ENCODE measurements around the gene PSMC4.

The PSMC4 gene

GRCh38 chr19:39970675-39971379 lies at the start of gene PSMC4:
Gene PSMC4 (plus strand): TSS chr19:39971165. CDS start chr19:39971203, 38 bp downstream.
- peak; percentile 99 for DNase-seq

GRCh38 chr19:39923862-39924261 lies 47.1 kb upstream of the PSMC4 start:
- DNase-seq, result no peak

GRCh38 chr19:39924389-39924788 lies 46.6 kb upstream of the PSMC4 start:
- no peak for DNase-seq

GRCh38 chr19:39924952-39925351 lies 46.0 kb upstream of the PSMC4 start:
- DNase-seq, result no peak

- no peak for DNase-seq
Measured at GRCh38 chr19:39926170-39926760, 44.7 kb upstream of the PSMC4 start.

- DNase-seq, result no peak
Measured at GRCh38 chr19:39927076-39927475, 43.9 kb upstream of the PSMC4 start.

- DNase-seq, result no peak
Measured at GRCh38 chr19:39927524-39928356, 43.2 kb upstream of the PSMC4 start.

GRCh38 chr19:39928357-39928725 lies 42.6 kb upstream of the PSMC4 start:
- DNase-seq, result no peak

- DNase-seq, result no peak
Measured at GRCh38 chr19:39929750-39930149, 41.2 kb upstream of the PSMC4 start.

- DNase-seq, result no peak
Measured at GRCh38 chr19:39934584-39935363, 36.2 kb upstream of the PSMC4 start, which contains the start of gene FCGBP. Gene FCGBP (minus strand): TSS chr19:39934634.

GRCh38 chr19:39935364-39935661 lies 35.7 kb upstream of the PSMC4 start:
- no peak for DNase-seq

GRCh38 chr19:39936020-39936419 lies 34.9 kb upstream of the PSMC4 start:
- DNase-seq, result no peak

- DNase-seq, result no peak
Measured at GRCh38 chr19:39936622-39937021, 34.3 kb upstream of the PSMC4 start.

- DNase-seq, result peak; percentile 45
Measured at GRCh38 chr19:39937094-39937720, 33.8 kb upstream of the PSMC4 start.

GRCh38 chr19:39937787-39938186 lies 33.2 kb upstream of the PSMC4 start:
- no peak for DNase-seq

GRCh38 chr19:39939556-39939955 lies 31.4 kb upstream of the PSMC4 start:
- no peak for DNase-seq

GRCh38 chr19:39940221-39940833 lies 30.6 kb upstream of the PSMC4 start:
- DNase-seq, result no peak

- no peak for DNase-seq
Measured at GRCh38 chr19:39941151-39941550, 29.8 kb upstream of the PSMC4 start.

- peak; percentile 41 for DNase-seq
Measured at GRCh38 chr19:39941615-39942365, 29.2 kb upstream of the PSMC4 start.

GRCh38 chr19:39942366-39942730 lies 28.6 kb upstream of the PSMC4 start:
- DNase-seq, result no peak

GRCh38 chr19:39943586-39943985 lies 27.4 kb upstream of the PSMC4 start:
- DNase-seq, result no peak

GRCh38 chr19:39946532-39946931 lies 24.4 kb upstream of the PSMC4 start:
- no peak for DNase-seq

All from activated CD8-positive, alpha-beta memory T cell treated with anti-CD3 and anti-CD28 coated beads, Interleukin-2, amount 50 U/mL, for 4 hours (primary cell).